ENCODE results near the gene MFAP4. TPM values are rescaled to one million over a fixed set of nuclear protein-coding genes. Genes with fewer than 3 reads are reported as not detected.

The MFAP4 gene
- total and polyA plus RNA-seq, 2 donors (not counting 1 experiment from before 2014, with no cell fraction given): not detected

DNA sequence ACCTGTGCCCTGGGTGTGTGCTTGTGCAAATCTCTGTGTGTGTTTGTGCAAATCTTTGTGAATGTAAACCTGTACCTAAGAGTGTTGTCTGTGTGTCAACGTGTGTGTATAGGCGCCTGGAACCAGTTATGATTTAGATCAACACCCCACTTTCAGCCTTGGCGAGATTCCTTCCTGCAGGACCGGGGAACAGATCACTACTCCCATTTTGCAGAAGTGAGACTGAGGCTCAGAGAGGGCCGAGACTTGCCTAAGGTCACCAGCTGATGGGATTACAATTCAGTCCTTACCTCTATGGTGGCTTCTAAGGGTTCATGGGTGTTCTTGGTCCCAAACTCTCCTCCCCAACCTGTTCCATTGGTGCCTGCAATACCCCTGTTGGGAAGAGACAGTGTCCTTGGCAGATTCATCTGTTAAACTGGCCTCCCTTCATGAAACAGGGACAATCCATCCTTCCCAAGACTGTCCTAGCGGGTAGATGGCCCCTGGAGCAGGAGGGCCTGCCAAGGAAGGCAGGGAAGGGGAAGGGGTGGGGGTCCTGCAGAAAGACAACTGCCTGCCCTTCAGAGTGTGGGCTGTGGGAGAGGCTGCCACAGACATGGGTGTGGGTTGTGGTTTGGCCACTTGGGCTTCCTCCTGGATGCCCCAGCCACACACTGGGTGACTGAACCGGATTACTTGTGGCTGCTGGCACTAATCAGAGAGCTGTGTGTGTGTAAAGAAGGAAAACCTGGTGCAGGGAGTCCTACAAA lies 15.6 kb downstream of the MFAP4 start:
- peak overlapping the region; percentile 94 for H3K27ac Mint-ChIP-seq
- peak overlapping the region; percentile 87 for H3K4me3 Mint-ChIP-seq
- Histone ChIP-seq H3K79me2 (ENCODE audit: control insufficient read depth, insufficient read depth, low read length) (peaks cover 22% of the 10 kb centered on the region), H3K36me3 (replicated peaks in 1 of 2; ENCODE audit: control extremely low read depth in 1 of 2, control insufficient read depth in 1 of 2, extremely low read depth in 1 of 2, insufficient read depth in 2 of 2, low read length in 1 of 2) (peaks cover 0 to 4% of the 10 kb centered on the region in 2 experiments), H2AFZ (ENCODE audit: insufficient read depth, low read depth, low read length, poor library complexity, severe bottlenecking) (no peak overlapping the region), H3K4me2 (replicated peaks; ENCODE audit: low read depth, low read length, poor library complexity, severe bottlenecking) (peak overlapping the region; percentile 70), H3K4me1 (ENCODE audit: control insufficient read depth in 2 of 2, insufficient read depth in 2 of 2, low read length in 2 of 2) (peaks cover 37 to 53% of the 10 kb centered on the region in 2 donors), H3K4me3 (ENCODE audit: control extremely low read depth in 1 of 5, extremely low read depth in 1 of 5, insufficient read depth in 1 of 5, low read depth in 2 of 5, low read length in 4 of 5) (peak overlapping the region in 1 of 5 experiments; percentile 18), H3K27me3 (replicated peaks in 1 of 4; ENCODE audit: control extremely low read depth in 1 of 4, control insufficient read depth in 3 of 4, insufficient read depth in 4 of 4, low read length in 3 of 4) (no peaks in the 10 kb centered on the region), H3K27ac (ENCODE audit: low read length in 2 of 2) (peak overlapping the region in 1 of 2 donors; percentile 68), H3K9me3 (ENCODE audit: control extremely low read depth in 1 of 3, control insufficient read depth in 2 of 3, insufficient read depth in 1 of 3, low read length in 2 of 3) (peaks cover 0 to 4% (median 0%) of the 10 kb centered on the region in 3 donors), H4K20me1 (ENCODE audit: control insufficient read depth, insufficient read depth, low read length, poor library complexity, severe bottlenecking) (no peaks in the 10 kb centered on the region), H3K9ac (ENCODE audit: low read length) (peak overlapping the region; percentile 44)
- WGBS (ENCODE audit: insufficient coverage): 80% methylated on average over 3 of the region's 7 CpGs
- TF ChIP-seq, protein P1, sequence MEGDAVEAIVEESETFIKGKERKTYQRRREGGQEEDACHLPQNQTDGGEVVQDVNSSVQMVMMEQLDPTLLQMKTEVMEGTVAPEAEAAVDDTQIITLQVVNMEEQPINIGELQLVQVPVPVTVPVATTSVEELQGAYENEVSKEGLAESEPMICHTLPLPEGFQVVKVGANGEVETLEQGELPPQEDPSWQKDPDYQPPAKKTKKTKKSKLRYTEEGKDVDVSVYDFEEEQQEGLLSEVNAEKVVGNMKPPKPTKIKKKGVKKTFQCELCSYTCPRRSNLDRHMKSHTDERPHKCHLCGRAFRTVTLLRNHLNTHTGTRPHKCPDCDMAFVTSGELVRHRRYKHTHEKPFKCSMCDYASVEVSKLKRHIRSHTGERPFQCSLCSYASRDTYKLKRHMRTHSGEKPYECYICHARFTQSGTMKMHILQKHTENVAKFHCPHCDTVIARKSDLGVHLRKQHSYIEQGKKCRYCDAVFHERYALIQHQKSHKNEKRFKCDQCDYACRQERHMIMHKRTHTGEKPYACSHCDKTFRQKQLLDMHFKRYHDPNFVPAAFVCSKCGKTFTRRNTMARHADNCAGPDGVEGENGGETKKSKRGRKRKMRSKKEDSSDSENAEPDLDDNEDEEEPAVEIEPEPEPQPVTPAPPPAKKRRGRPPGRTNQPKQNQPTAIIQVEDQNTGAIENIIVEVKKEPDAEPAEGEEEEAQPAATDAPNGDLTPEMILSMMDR (IDR thresholded peaks at IDR 0.05): no peak
- no peak for TF ChIP-seq EZH2 (IDR thresholded peaks at IDR 0.05; ENCODE audit: borderline replicate concordance, insufficient read depth, low read depth, low read length, poor library complexity, severe bottlenecking)
- H3K9me3 Mint-ChIP-seq (ENCODE audit: insufficient read depth): no peaks in the 10 kb centered on the region
- no peaks in the 10 kb centered on the region for H3K27me3 Mint-ChIP-seq
- DNase-seq (no peak), ATAC-seq (ENCODE audit: low read depth) (no peak)
- H3K4me1 Mint-ChIP-seq: peaks cover 55% of the 10 kb centered on the region
- CTCF ChIA-PET: interaction anchor here (1.2 kb wide), 2 partner anchors 9 to 395 kb away, joined by 3 to 5 read pairs; partner anchors contain the start of gene B9D1
- POLR2A ChIA-PET: no interaction called here
- intact Hi-C loops (cut with micrococcal nuclease): loop anchor here (10.0 kb wide), 1 partner anchor 517 kb away; the partner anchor contains the start of gene PRPSAP2
